ENCODE data around the gene HADHB. TPM values are rescaled to one million over a fixed set of nuclear protein-coding genes. Genes with fewer than 3 reads are reported as not detected.
A peak's percentile ranks its signal among the peaks of the same experiment; 100 is the strongest.

HADHB gene
- total RNA-seq: 132 TPM
- 232 TPM for polyA plus RNA-seq (ENCODE audit: insufficient read depth, low read depth, low replicate concordance)
- long read RNA-seq, donor 1, transcript HADHB-201 (16 exons, 2,044 nt): major isoform, 19 of 26 reads
- long read RNA-seq, donor 1, partial matches to known transcripts: 6 of 26 reads
- long read RNA-seq, donor 1, other reads (novel, unspliced or antisense): 0 of 26 reads
- long read RNA-seq, donor 2, transcript HADHB-201 (16 exons, 2,044 nt): major isoform, 38 of 49 reads
- long read RNA-seq, donor 2, partial matches to known transcripts: 6 of 49 reads
- long read RNA-seq, donor 2, other reads (novel, unspliced or antisense): 5 of 49 reads
- long read RNA-seq, donor 3, transcript HADHB-201 (16 exons, 2,044 nt): major isoform, 56 of 80 reads
- long read RNA-seq, donor 3, partial matches to known transcripts: 20 of 80 reads
- long read RNA-seq, donor 3, other reads (novel, unspliced or antisense): 0 of 80 reads
- long read RNA-seq, donor 4, transcript HADHB-201 (16 exons, 2,044 nt): major isoform, 19 of 20 reads
- long read RNA-seq, donor 4, partial matches to known transcripts: 0 of 20 reads
- long read RNA-seq, donor 4, other reads (novel, unspliced or antisense): 0 of 20 reads
- long read RNA-seq, donor 5, partial matches to known transcripts: 0 of 1 reads
- long read RNA-seq, donor 5, other reads (novel, unspliced or antisense): 0 of 1 reads
- long read RNA-seq, donor 6, transcript HADHB-201 (16 exons, 2,044 nt): major isoform, 55 of 115 reads
- long read RNA-seq, donor 6, partial matches to known transcripts: 57 of 115 reads
- long read RNA-seq, donor 6, other reads (novel, unspliced or antisense): 0 of 115 reads
- long read RNA-seq, donor 7, transcript HADHB-201 (16 exons, 2,044 nt): major isoform, 109 of 129 reads
- long read RNA-seq, donor 7, partial matches to known transcripts: 12 of 129 reads
- long read RNA-seq, donor 7, other reads (novel, unspliced or antisense): 5 of 129 reads
- long read RNA-seq, donor 8, transcript HADHB-201 (16 exons, 2,044 nt): major isoform, 27 of 37 reads
- long read RNA-seq, donor 8, partial matches to known transcripts: 9 of 37 reads
- long read RNA-seq, donor 8, other reads (novel, unspliced or antisense): 0 of 37 reads
- long read RNA-seq, donor 9, transcript HADHB-201 (16 exons, 2,044 nt): major isoform, 13 of 13 reads
- long read RNA-seq, donor 9, partial matches to known transcripts: 0 of 13 reads
- long read RNA-seq, donor 9, other reads (novel, unspliced or antisense): 0 of 13 reads
- long read RNA-seq, donor 10, transcript HADHB-201 (16 exons, 2,044 nt): major isoform, 19 of 49 reads
- long read RNA-seq, donor 10, partial matches to known transcripts: 30 of 49 reads
- long read RNA-seq, donor 10, other reads (novel, unspliced or antisense): 0 of 49 reads

- H3K36me3 ChIP-seq (ENCODE audit: control insufficient read depth in 2 of 3, insufficient read depth in 3 of 3, low read length in 3 of 3): no peaks in the 10 kb centered on the region
- FAIRE-seq (no peak), DNase-seq (peak; percentile 93 to 96 (median 95))
- H3K9me3 ChIP-seq (ENCODE audit: control insufficient read depth in 2 of 3, insufficient read depth in 1 of 3, low read length in 3 of 3): no peaks in the 10 kb centered on the region
- H3K27ac ChIP-seq (ENCODE audit: low read depth in 2 of 2, low read length in 2 of 2): peak within 1 kb of the TSS; percentile 98 to 99
- H3K9ac ChIP-seq (ENCODE audit: low read length in 3 of 3): peak within 1 kb of the TSS; percentile 94 to 99 (median 98)
- H3K27me3 ChIP-seq (ENCODE audit: control insufficient read depth, insufficient read depth, low read length): no peaks in the 10 kb centered on the region
- intact Hi-C loops (cut with DNase I): no loop called here
- H3K4me3 ChIP-seq (ENCODE audit: low read length in 3 of 3): peak within 1 kb of the TSS; percentile 98 to 99 (median 99)
- peaks cover 0 to 18% (median 18%) of the 10 kb centered on the region in 3 donors for H3K4me1 ChIP-seq (ENCODE audit: control insufficient read depth in 2 of 3, insufficient read depth in 2 of 3, low read depth in 1 of 3, low read length in 3 of 3)
- no peak for TF ChIP-seq CTCF (IDR thresholded peaks at IDR 0.05; ENCODE audit: borderline replicate concordance, extremely low read depth, insufficient read depth)
Observed at GRCh38 chr2:26244309-26245230, at the start of gene HADHB, which contains the start of gene HADHA. Gene HADHB (plus strand): TSS chr2:26244939. CDS start chr2:26254255, 9,316 bp downstream. Gene HADHA (minus strand): TSS chr2:26244632. CDS start chr2:26244596, 36 bp downstream.

GRCh38 chr2:26195040-26195984, 49.4 kb upstream of the HADHB start:
- Histone ChIP-seq H3K27me3 (ENCODE audit: control insufficient read depth, insufficient read depth, low read length) (no peaks in the 10 kb centered on the region), H3K36me3 (ENCODE audit: control insufficient read depth in 2 of 3, insufficient read depth in 3 of 3, low read length in 3 of 3) (peaks cover 10 to 73% (median 47%) of the 10 kb centered on the region in 3 donors), H3K4me3 (ENCODE audit: low read length in 3 of 3) (no peak overlapping the region), H3K9me3 (ENCODE audit: control insufficient read depth in 2 of 3, insufficient read depth in 1 of 3, low read length in 3 of 3) (no peaks in the 10 kb centered on the region), H3K4me1 (ENCODE audit: control insufficient read depth in 2 of 3, insufficient read depth in 2 of 3, low read depth in 1 of 3, low read length in 3 of 3) (no peaks in the 10 kb centered on the region), H3K9ac (ENCODE audit: low read length in 3 of 3) (no peak overlapping the region), H3K27ac (ENCODE audit: low read depth in 2 of 2, low read length in 2 of 2) (no peak overlapping the region)
- peak in 2 of 5 donors; percentile 35 to 57 for DNase-seq
- TF ChIP-seq CTCF (IDR thresholded peaks at IDR 0.05; ENCODE audit: borderline replicate concordance, extremely low read depth, insufficient read depth): no peak
- FAIRE-seq: no peak
- intact Hi-C loops (cut with DNase I): no loop called here
